Astrocyte (in vitro differentiated cells and primary cell): Measurements from ENCODE around the gene HS6ST3.

ENCODE experiments used
- CTCF ChIP-seq: IDR thresholded peaks from 2 replicates; pipeline ENCODE4 v1.5.1; 2011; ENCODE audit warnings: low read depth, mild to moderate bottlenecking, inconsistent platforms, low read length, moderate library complexity; ENCODE audit not compliant: insufficient read depth
- EZH2 ChIP-seq: IDR thresholded peaks from 2 replicates; pipeline ENCODE4 v1.6.1; 2012; ENCODE audit warnings: mild to moderate bottlenecking, low read length, inconsistent platforms; ENCODE audit not compliant: insufficient read depth

- no peak for TF ChIP-seq EZH2
- no peak for TF ChIP-seq CTCF
These were observed 714.3 kb downstream of the HS6ST3 start for GRCh38 chr13:96804174-96804573.
